ENCODE results near the gene TMEM203.

TMEM203 gene

GRCh38 chr9:137205126-137206069 lies at the start of gene TMEM203, which contains the start of gene NDOR1:
Gene TMEM203 (minus strand): TSS chr9:137205648. CDS start chr9:137205414, 234 bp downstream.
Gene NDOR1 (plus strand): TSS chr9:137205700. CDS start chr9:137205778, 78 bp downstream.
- peak within 1 kb of the TSS; percentile 91 for H3K4me3 ChIP-seq (replicated peaks; ENCODE audit: low read depth, low read length)
- no peaks in the 10 kb centered on the region for H3K27me3 ChIP-seq (replicated peaks; ENCODE audit: control insufficient read depth, insufficient read depth, low read length)
- H3K36me3 ChIP-seq (ENCODE audit: control insufficient read depth, insufficient read depth, low read length) = peaks cover 7% of the 10 kb centered on the region
- TF ChIP-seq, protein P1, sequence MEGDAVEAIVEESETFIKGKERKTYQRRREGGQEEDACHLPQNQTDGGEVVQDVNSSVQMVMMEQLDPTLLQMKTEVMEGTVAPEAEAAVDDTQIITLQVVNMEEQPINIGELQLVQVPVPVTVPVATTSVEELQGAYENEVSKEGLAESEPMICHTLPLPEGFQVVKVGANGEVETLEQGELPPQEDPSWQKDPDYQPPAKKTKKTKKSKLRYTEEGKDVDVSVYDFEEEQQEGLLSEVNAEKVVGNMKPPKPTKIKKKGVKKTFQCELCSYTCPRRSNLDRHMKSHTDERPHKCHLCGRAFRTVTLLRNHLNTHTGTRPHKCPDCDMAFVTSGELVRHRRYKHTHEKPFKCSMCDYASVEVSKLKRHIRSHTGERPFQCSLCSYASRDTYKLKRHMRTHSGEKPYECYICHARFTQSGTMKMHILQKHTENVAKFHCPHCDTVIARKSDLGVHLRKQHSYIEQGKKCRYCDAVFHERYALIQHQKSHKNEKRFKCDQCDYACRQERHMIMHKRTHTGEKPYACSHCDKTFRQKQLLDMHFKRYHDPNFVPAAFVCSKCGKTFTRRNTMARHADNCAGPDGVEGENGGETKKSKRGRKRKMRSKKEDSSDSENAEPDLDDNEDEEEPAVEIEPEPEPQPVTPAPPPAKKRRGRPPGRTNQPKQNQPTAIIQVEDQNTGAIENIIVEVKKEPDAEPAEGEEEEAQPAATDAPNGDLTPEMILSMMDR (IDR thresholded peaks at IDR 0.05; ENCODE audit: insufficient read depth, low read length, poor library complexity, severe bottlenecking) = no peak
- peak; percentile 89 for DNase-seq (ENCODE audit: extremely low read depth, insufficient read length)

DNA sequence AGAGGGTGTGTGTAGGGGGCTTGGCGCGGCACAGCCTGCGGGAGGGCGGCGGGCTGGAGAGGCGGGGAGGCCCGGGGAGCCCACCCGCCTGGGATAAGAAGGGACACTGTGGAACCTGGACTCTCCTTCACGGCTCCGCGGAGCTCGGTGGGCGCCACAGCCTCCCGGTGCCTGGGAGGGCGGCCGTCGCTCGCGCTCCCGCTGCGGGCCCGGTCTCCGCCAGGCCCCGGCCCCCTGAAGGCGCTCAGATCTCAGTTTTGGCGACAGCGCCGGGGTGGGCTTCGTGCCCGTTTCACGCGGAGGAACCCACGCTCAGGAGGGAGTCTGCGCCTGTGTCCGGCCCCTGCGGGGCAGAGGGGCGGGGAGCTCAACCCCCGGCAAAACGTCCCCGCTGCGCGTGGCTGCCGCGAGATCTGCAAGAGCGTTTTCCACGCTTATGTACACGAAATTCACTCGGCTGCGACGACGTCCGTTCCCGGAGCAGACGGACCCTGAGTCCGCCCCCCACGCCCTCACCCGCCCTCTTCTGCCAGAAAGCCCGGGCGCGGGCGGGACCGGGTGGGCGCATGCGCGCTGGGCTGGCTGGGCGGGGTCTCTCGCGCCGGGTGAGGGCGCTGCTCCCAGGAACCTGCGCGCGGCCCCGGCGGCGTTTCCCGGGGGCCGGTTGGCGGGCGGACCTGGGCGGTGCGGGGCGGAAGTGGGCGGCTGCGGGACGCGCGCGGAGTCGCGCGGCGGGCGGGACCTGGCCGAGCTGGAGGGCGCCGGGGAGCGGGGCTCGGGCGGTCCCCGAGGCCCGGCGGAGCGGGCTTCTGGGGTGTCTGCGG lies 49.4 kb upstream of the TMEM203 start, which contains the start of gene NELFB:
Gene NELFB (plus strand): TSS at position 704 of the 824 bp plus-strand sequence.
- H3K4me3 ChIP-seq (replicated peaks; ENCODE audit: low read depth, low read length) = peak within 1 kb of the TSS; percentile 94
- H3K36me3 ChIP-seq (ENCODE audit: control insufficient read depth, insufficient read depth, low read length) = peaks cover 3% of the 10 kb centered on the region
- DNase-seq (ENCODE audit: extremely low read depth, insufficient read length) = peak; percentile 93
- TF ChIP-seq, protein P1 (IDR thresholded peaks at IDR 0.05; ENCODE audit: insufficient read depth, low read length, poor library complexity, severe bottlenecking) = no peak
- no peaks in the 10 kb centered on the region for H3K27me3 ChIP-seq (replicated peaks; ENCODE audit: control insufficient read depth, insufficient read depth, low read length)

DNA sequence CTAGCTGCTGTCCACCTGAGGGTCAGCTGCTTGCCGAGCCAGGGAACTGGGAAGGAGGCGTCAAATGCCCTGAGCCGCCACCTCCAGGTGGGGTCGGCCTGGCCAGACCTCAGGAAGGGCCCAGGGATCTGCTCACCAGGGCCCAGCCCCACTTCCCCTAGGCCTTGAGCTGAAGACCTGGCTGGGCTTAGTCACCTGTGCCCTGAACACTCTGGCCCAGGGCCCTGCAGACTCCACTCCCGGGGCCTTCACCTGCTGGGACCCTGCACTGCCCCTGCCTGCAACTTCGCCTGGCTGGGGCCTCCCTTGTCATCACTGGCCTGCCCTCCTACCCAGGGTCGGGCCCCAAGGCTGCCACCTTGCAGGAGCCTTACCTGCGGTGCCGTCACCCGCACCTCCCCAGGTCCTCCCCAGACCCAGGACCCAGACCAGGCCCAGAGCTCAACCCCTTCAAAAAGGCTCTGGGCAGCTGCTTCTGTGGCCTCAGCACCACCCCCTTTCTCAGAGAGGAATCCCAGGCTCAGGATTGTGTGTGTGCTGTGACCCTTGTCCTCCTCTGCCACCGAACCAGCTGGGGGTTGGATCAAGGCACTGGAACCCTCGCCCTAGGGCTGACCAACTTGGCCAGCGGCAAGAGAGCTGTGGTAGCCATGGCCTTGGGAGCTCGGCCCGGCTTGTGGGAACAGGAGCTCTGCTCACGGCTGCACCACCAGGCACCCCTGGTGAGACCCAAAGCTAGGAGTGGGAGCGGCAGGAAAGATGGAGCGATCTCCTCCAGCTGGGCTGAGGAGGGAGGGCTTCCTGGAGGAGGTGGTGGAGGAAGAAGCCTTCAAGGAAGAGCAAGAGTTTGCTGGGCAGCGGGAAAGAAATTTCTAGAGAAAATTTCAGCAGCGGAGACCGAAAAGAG lies 48.5 kb upstream of the TMEM203 start:
- H3K4me3 ChIP-seq (replicated peaks; ENCODE audit: low read depth, low read length) = peak overlapping the region; percentile 70
- DNase-seq (ENCODE audit: extremely low read depth, insufficient read length) = no peak
- TF ChIP-seq, protein P1 (IDR thresholded peaks at IDR 0.05; ENCODE audit: insufficient read depth, low read length, poor library complexity, severe bottlenecking) = no peak
- peaks cover 1% of the 10 kb centered on the region for H3K36me3 ChIP-seq (ENCODE audit: control insufficient read depth, insufficient read depth, low read length)
- H3K27me3 ChIP-seq (replicated peaks; ENCODE audit: control insufficient read depth, insufficient read depth, low read length) = no peaks in the 10 kb centered on the region

GRCh38 chr9:137252555-137253506 lies 47.4 kb upstream of the TMEM203 start:
- DNase-seq (ENCODE audit: extremely low read depth, insufficient read length) = no peak
- Histone ChIP-seq H3K36me3 (ENCODE audit: control insufficient read depth, insufficient read depth, low read length) (peaks cover 1% of the 10 kb centered on the region; the same call in 1 of the 2 replicates), H3K27me3 (replicated peaks; ENCODE audit: control insufficient read depth, insufficient read depth, low read length) (no peaks in the 10 kb centered on the region), H3K4me3 (replicated peaks; ENCODE audit: low read depth, low read length) (no peak overlapping the region)
- TF ChIP-seq, protein P1 (IDR thresholded peaks at IDR 0.05; ENCODE audit: insufficient read depth, low read length, poor library complexity, severe bottlenecking) = no peak
